OCI-LY1 (cell line): ENCODE results near the gene CLCA4.
"Not testable (repeated sequence)": the region's sequence is repeated elsewhere in the genome, so short reads cannot be mapped to it uniquely, and the experiment has no call there.

Source experiments
- H2AFZ ChIP-seq: fragments of 200-600 bp; sonication (generic), shearing (Covaris generic); 2 replicates; pipeline ENCODE4 v1.6.0; 2014; ENCODE audit warnings: antibody characterized with exemption, mild to moderate bottlenecking, low read length
- H3F3A ChIP-seq: fragments of 200-600 bp; sonication (generic), shearing (Covaris generic); 2 replicates; pipeline ENCODE4 v1.6.0; 2014; ENCODE audit warnings: mild to moderate bottlenecking, antibody characterized with exemption, low read length, moderate library complexity; ENCODE audit not compliant: insufficient read depth
- H3K27ac ChIP-seq: fragments of 200-600 bp; sonication (generic); 2 replicates; pipeline ENCODE4 v1.5.1; 2014; ENCODE audit warnings: low read length, mixed run types, mild to moderate bottlenecking, low read depth; ENCODE audit not compliant: poor library complexity, severe bottlenecking
- H3K27me3 ChIP-seq: fragments of 200-600 bp; sonication (generic); 2 replicates; pipeline ENCODE4 v1.6.0; 2014; ENCODE audit warnings: antibody characterized with exemption, mild to moderate bottlenecking, low read length, moderate library complexity; ENCODE audit not compliant: insufficient read depth
- H3K36me3 ChIP-seq: fragments of 200-600 bp; sonication (generic); 2 replicates; pipeline ENCODE4 v1.6.1; 2014; ENCODE audit warnings: mild to moderate bottlenecking, antibody characterized with exemption, low read length, moderate library complexity, mixed read lengths; ENCODE audit not compliant: insufficient read depth
- H3K4me1 ChIP-seq: fragments of 200-600 bp; sonication (generic); 2 replicates; pipeline ENCODE4 v1.5.1; 2014; ENCODE audit warnings: mild to moderate bottlenecking, low read length, moderate library complexity; ENCODE audit not compliant: insufficient read depth, severe bottlenecking
- H3K4me2 ChIP-seq: fragments of 200-600 bp; sonication (generic), shearing (Covaris generic); 2 replicates; pipeline ENCODE4 v1.6.1; 2014; ENCODE audit warnings: low read length
- H3K4me3 ChIP-seq: fragments of 200-600 bp; sonication (generic); 2 replicates; pipeline ENCODE4 v1.5.1; 2014; ENCODE audit warnings: low read length, low read depth, mild to moderate bottlenecking, mixed read lengths; ENCODE audit not compliant: poor library complexity, severe bottlenecking
- H3K79me2 ChIP-seq: fragments of 200-600 bp; shearing (Covaris generic); 2 replicates; pipeline ENCODE4 v1.6.1; 2016; ENCODE audit warnings: mixed run types, low read length, mixed read lengths; ENCODE audit not compliant: insufficient read depth
- H3K9ac ChIP-seq: fragments of 200-600 bp; sonication (generic), shearing (Covaris generic); 2 replicates; pipeline ENCODE4 v1.6.1; 2014; ENCODE audit warnings: mild to moderate bottlenecking, low read length, mixed read lengths
- H3K9me2 ChIP-seq: fragments of 200-600 bp; sonication (generic), shearing (Covaris generic); 2 replicates; pipeline ENCODE4 v1.6.1; 2014; ENCODE audit warnings: low read depth, mild to moderate bottlenecking, low read length, mixed read lengths
- H3K9me3 ChIP-seq: fragments of 200-600 bp; shearing (Covaris generic); 2 replicates; pipeline ENCODE4 v1.6.1; 2014; ENCODE audit warnings: low read length, mixed read lengths
- H4K20me1 ChIP-seq: fragments of 200-600 bp; sonication (generic), shearing (Covaris generic); 2 replicates; pipeline ENCODE4 v1.6.0; 2016; ENCODE audit warnings: mild to moderate bottlenecking, low read length; ENCODE audit not compliant: insufficient read depth
- EZH2 ChIP-seq: fragments of 200-600 bp; sonication (generic), shearing (Covaris generic); IDR thresholded peaks from 2 replicates; pipeline ENCODE4 v1.8.0; 2017; ENCODE audit warnings: borderline replicate concordance, mixed run types, mild to moderate bottlenecking, antibody characterized with exemption, low read length, moderate library complexity, mixed read lengths
- TF ChIP-seq, protein P1 (sequence below): fragments of 200-600 bp; sonication (generic), shearing (Covaris generic); IDR thresholded peaks from 2 replicates; pipeline ENCODE4 v1.5.1; 2017; ENCODE audit warnings: mild to moderate bottlenecking, antibody characterized with exemption, low read length, moderate library complexity, mixed read lengths

Gene CLCA4

DNA sequence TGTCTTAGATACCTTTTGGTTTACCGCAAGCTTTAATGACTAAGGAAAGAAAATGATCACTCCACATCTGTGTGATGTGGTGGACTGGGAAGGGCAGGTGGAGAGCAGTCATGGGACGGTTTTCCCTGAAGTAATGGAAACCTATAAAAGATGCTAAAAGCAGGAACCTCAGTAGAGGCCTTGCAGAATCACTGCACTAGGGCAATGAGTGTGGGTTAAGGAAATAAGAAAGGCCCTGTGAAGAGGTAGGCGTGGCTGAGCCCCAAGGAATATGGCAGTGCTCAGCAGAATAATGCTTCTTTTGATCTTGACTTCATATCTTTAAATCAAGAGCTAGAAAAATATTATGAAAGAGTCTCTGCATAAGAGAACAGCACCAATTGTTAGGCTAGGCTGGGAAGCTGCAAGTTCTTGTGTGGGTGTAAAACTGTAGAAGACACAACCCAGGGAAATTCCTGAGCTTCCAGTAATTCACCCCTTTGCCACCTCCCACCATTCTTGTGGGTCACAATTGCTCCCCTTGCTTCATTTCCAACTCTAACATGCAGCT is 49.9 kb downstream of the CLCA4 start:
- TF ChIP-seq, protein P1, sequence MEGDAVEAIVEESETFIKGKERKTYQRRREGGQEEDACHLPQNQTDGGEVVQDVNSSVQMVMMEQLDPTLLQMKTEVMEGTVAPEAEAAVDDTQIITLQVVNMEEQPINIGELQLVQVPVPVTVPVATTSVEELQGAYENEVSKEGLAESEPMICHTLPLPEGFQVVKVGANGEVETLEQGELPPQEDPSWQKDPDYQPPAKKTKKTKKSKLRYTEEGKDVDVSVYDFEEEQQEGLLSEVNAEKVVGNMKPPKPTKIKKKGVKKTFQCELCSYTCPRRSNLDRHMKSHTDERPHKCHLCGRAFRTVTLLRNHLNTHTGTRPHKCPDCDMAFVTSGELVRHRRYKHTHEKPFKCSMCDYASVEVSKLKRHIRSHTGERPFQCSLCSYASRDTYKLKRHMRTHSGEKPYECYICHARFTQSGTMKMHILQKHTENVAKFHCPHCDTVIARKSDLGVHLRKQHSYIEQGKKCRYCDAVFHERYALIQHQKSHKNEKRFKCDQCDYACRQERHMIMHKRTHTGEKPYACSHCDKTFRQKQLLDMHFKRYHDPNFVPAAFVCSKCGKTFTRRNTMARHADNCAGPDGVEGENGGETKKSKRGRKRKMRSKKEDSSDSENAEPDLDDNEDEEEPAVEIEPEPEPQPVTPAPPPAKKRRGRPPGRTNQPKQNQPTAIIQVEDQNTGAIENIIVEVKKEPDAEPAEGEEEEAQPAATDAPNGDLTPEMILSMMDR = no peak
- no peak for TF ChIP-seq EZH2
- Histone ChIP-seq H4K20me1 (no peaks in the 10 kb centered on the region), H3K4me1 (no peaks in the 10 kb centered on the region), H3K9me2 (no peaks in the 10 kb centered on the region), H3K27ac (no peak overlapping the region), H3K4me2 (no peak overlapping the region), H3K9me3 (no peaks in the 10 kb centered on the region), H3F3A (no peaks in the 10 kb centered on the region), H2AFZ (no peak overlapping the region), H3K36me3 (no peaks in the 10 kb centered on the region), H3K9ac (no peak overlapping the region), H3K27me3 (no peaks in the 10 kb centered on the region), H3K79me2 (no peaks in the 10 kb centered on the region), H3K4me3 (no peak overlapping the region)

DNA sequence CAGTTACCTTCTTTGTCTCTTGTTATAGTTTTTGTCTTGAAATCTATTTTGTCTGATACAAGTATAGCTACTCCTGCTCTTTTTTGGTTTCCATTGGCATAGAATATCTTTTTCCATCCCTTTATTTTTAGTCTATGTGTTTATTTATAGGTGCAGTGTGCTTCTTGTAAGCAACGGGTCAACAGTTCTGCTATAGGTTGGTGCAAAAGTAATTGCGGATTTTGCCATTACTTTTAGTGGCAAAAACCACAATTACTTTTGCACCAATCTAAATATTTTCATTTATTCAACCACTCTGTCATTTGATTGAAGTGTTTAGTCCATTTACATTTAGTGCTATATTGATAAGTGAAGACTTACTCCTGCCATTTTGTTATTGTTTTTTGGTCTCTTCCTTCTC is 59.2 kb downstream of the CLCA4 start:
- not testable (repeated sequence) for H3K79me2 ChIP-seq

DNA sequence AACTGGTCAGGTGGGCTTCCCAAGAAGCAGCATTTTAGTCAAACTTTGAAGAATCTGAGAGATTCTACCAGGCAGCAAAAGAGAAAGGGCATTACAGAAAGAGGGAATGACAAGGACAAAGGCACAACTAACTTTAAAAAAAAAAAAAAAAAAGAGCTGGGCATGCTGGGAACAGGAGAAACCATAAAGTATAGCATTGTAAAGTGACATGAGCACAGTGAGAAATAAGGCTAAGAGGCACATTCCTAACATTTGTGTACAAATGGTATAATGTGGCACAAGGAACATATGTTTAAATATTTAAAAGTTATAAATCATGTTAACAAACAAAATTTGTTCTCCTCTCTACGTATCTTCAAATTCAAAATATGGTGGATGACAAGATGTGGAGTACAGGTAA is 69.6 kb downstream of the CLCA4 start:
- H3K4me2 ChIP-seq = no peak overlapping the region
- H3K9me3 ChIP-seq = no peaks in the 10 kb centered on the region
- H3F3A ChIP-seq = no peaks in the 10 kb centered on the region
- TF ChIP-seq, protein P1 = no peak
- H3K4me1 ChIP-seq = peaks cover 10% of the 10 kb centered on the region
- H3K9ac ChIP-seq = no peak overlapping the region
- H3K9me2 ChIP-seq = no peaks in the 10 kb centered on the region
- H3K27me3 ChIP-seq = no peaks in the 10 kb centered on the region
- H3K36me3 ChIP-seq = no peaks in the 10 kb centered on the region
- H2AFZ ChIP-seq = no peak overlapping the region
- H3K79me2 ChIP-seq = no peaks in the 10 kb centered on the region
- H4K20me1 ChIP-seq = no peaks in the 10 kb centered on the region
- no peak overlapping the region for H3K4me3 ChIP-seq
- H3K27ac ChIP-seq = no peak overlapping the region

More for the DNA sequence above, 59.2 kb downstream of the CLCA4 start:
- H2AFZ ChIP-seq, H3K27ac ChIP-seq, H4K20me1 ChIP-seq, H3K9me3 ChIP-seq, H3K4me1 ChIP-seq, H3K9me2 ChIP-seq, H3F3A ChIP-seq, H3K9ac ChIP-seq, H3K4me3 ChIP-seq, H3K36me3 ChIP-seq, H3K4me2 ChIP-seq, H3K27me3 ChIP-seq: not testable (repeated sequence)

DNA sequence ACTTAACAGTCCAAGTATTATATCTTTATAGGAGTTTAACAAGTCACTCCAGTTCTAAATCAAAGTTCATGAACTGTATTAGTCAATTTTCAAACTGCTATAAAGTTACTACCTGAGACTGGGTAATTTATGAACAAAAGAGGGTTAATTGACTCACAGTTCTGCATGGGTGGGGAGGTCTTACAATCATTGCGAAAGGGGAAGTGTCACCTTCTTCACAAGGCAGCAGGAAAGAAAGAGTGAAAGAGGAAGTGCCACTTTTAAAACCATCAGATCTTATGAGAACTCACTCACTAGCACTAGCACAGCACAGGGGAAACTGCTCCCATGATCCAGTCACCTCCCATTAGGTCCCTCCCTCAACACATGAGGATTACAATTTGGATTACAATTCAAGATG is 70.0 kb downstream of the CLCA4 start:
- Histone ChIP-seq H3K36me3 (no peaks in the 10 kb centered on the region), H3K9me3 (no peaks in the 10 kb centered on the region), H3K9me2 (no peaks in the 10 kb centered on the region), H3K27me3 (no peaks in the 10 kb centered on the region), H3K27ac (no peak overlapping the region), H3K4me1 (peaks cover 10% of the 10 kb centered on the region), H3K4me2 (no peak overlapping the region), H3F3A (no peaks in the 10 kb centered on the region), H4K20me1 (no peaks in the 10 kb centered on the region), H2AFZ (no peak overlapping the region), H3K79me2 (no peaks in the 10 kb centered on the region), H3K4me3 (no peak overlapping the region), H3K9ac (no peak overlapping the region)
- no peak for TF ChIP-seq EZH2
- TF ChIP-seq, protein P1 = no peak
